ENCODE data around the gene RNF187. TPM values are rescaled to one million over a fixed set of nuclear protein-coding genes. Genes with fewer than 3 reads are reported as not detected.
A peak's percentile ranks its signal among the peaks of the same experiment; 100 is the strongest.

Gene RNF187
- total RNA-seq, 1 experiment from 2014 or later, result 137 TPM

DNA sequence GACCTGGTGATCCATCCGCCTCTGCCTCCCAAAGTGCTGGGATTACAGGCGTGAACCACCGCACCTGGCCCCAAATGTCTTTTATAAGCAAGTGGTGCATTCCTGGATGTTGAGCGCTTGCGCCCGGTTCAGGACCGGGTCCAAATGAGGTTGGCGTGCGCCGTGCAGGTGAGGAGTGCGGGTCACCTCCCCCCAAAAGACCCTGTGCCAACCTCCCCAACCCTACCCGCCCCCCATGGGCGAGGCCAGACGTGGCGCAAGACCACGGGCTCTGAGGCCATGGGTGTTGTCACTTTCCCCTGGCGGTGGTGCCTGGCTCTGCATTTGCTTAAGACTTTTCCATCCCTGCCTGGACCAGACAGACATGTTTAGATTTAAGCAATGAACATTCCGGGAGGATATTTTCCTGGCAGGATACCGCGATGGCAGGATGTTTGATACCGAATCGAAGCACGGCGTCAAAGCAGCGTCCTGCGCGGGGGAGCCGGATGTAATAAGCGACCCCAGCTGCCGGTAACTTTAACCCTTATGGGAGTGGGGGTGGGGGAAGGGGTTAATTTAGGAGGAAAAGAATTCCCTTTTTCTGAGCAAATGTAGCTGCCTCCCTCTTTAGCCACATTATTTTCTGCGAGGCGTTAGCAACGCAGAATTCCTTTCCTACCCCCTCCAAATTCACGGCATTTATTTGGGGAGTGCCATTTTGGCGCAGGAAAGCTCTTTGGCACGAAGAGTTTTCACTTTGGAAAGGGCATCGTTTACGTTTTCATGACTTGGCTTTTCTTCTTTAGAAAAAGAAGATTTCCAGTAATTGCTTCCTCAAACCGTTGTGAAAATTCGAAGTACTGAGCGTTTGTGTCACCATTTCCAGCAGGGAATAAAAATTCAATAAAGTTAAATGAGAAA is 27.8 kb upstream of the RNF187 start (continued):
- TF ChIP-seq, protein P1, sequence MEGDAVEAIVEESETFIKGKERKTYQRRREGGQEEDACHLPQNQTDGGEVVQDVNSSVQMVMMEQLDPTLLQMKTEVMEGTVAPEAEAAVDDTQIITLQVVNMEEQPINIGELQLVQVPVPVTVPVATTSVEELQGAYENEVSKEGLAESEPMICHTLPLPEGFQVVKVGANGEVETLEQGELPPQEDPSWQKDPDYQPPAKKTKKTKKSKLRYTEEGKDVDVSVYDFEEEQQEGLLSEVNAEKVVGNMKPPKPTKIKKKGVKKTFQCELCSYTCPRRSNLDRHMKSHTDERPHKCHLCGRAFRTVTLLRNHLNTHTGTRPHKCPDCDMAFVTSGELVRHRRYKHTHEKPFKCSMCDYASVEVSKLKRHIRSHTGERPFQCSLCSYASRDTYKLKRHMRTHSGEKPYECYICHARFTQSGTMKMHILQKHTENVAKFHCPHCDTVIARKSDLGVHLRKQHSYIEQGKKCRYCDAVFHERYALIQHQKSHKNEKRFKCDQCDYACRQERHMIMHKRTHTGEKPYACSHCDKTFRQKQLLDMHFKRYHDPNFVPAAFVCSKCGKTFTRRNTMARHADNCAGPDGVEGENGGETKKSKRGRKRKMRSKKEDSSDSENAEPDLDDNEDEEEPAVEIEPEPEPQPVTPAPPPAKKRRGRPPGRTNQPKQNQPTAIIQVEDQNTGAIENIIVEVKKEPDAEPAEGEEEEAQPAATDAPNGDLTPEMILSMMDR (IDR thresholded peaks at IDR 0.05 in 2 of 3, conservative IDR thresholded peaks at IDR 0.05 in 1 of 3; ENCODE audit: borderline replicate concordance in 1 of 3, insufficient read depth in 1 of 3, low read depth in 2 of 3, low read length in 2 of 3), result peak; percentile 36 to 86 (median 71); a peak in 5 of 6 replicates

DNA sequence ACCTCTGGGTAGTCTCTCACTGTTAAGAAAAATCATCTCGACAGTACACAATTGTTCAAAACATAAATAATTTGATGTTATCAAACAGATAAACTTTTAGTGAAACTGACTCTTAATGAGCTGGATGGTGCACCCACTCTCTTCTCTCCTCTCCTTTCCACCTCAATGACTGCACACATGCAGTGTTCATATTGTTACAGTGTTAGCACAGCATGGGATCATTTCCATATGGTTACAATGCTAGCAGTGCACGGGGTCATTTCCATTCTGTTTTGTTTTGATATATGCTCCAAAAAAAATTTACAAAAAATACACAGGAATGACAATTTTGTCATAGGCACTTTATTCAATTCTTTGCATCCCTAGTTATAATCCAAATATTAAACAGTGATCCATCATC is 26.4 kb upstream of the RNF187 start:
- H3K4me2 ChIP-seq (ENCODE audit: low read length), result no peak overlapping the region
- peaks cover 15% of the 10 kb centered on the region for H3K79me2 ChIP-seq (ENCODE audit: insufficient read depth, low read length)
- intact Hi-C loops (cut with micrococcal nuclease), result no loop called here
- H3K9me3 ChIP-seq (ENCODE audit: control insufficient read depth in 1 of 2, insufficient read depth in 1 of 2, low read depth in 1 of 2, low read length in 2 of 2), result no peaks in the 10 kb centered on the region
- H3K4me3 ChIP-seq (replicated peaks in 1 of 2; ENCODE audit: low read depth in 1 of 2, low read length in 2 of 2), result no peak overlapping the region
- H2AFZ ChIP-seq (ENCODE audit: low read depth, low read length, poor library complexity, severe bottlenecking), result no peak overlapping the region
- BruUV-seq (replicated peaks), result no TSS peak
- no peak overlapping the region for H3K9ac ChIP-seq (ENCODE audit: low read length)
- no peak for DNase-seq (ENCODE audit: low read depth, low spot score)
- H3K27ac ChIP-seq (ENCODE audit: low read depth, low read length), result no peak overlapping the region
- no peak for TF ChIP-seq SIN3A (IDR thresholded peaks at IDR 0.05; ENCODE audit: low read depth)
- no peak for TF ChIP-seq SP1 (IDR thresholded peaks at IDR 0.05; ENCODE audit: low read depth)
- no peak for TF ChIP-seq FOSL1 (IDR thresholded peaks at IDR 0.05; ENCODE audit: low read depth)
- no peak for TF ChIP-seq EZH2 (IDR thresholded peaks at IDR 0.05)
- no peaks in the 10 kb centered on the region for H3K9me2 ChIP-seq (ENCODE audit: insufficient read depth)
- ChIA-PET POLR2A (no interaction called here), CTCF (no interaction called here), RAD21 (ENCODE audit: low non-redundant PET in 1 of 2, low total read pairs in 2 of 2, uncharacterized antibody in 2 of 2, unreplicated experiment in 2 of 2) (no interaction called here)
- no peaks in the 10 kb centered on the region for H4K20me1 ChIP-seq (ENCODE audit: insufficient read depth)
- no peak for ATAC-seq
- peaks cover 8 to 31% of the 10 kb centered on the region in 2 experiments; a peak in 3 of 4 replicates for H3K4me1 ChIP-seq (ENCODE audit: control insufficient read depth in 1 of 2, insufficient read depth in 2 of 2, low read length in 2 of 2)
- H3K36me3 ChIP-seq (ENCODE audit: control insufficient read depth in 1 of 2, insufficient read depth in 2 of 2, low read length in 2 of 2), result no peaks in the 10 kb centered on the region
- H3K27me3 ChIP-seq (ENCODE audit: insufficient read depth, low read length), result peaks cover 2% of the 10 kb centered on the region; the same call in 1 of the 2 replicates

All from HCT116 (cell line).